Kidney epithelial cell (primary cell): ENCODE data around the gene TEX261. TPM values are rescaled to one million over a fixed set of nuclear protein-coding genes. Genes with fewer than 3 reads are reported as not detected.

Source experiments
- DNase-seq: peaks from one replicate; pipeline ENCODE4 v3.0.0-alpha.2; 2010; ENCODE audit warnings: low read depth
- H3K27me3 ChIP-seq: 2 replicates; pipeline ENCODE4 v1.6.0; 2011; ENCODE audit warnings: low read length; ENCODE audit not compliant: control insufficient read depth, insufficient read depth
- H3K36me3 ChIP-seq: 2 replicates; pipeline ENCODE4 v1.5.1; 2011; ENCODE audit warnings: low read length; ENCODE audit not compliant: control insufficient read depth, insufficient read depth
- H3K4me3 ChIP-seq: 2 replicates; pipeline ENCODE4 v1.5.1; 2011; ENCODE audit warnings: low read depth, mild to moderate bottlenecking, control low read depth, low read length
- total RNA-seq: library from RNA; depleted of rRNA; stranded (reverse); fragments of >200 nt; gene quantifications from 2 replicates; pipeline ENCODE4 v1.2.3, GENCODE V29; 2015
- TF ChIP-seq, protein P1 (sequence below): IDR thresholded peaks from 2 replicates; pipeline ENCODE4 v1.5.1; 2011; ENCODE audit warnings: mild to moderate bottlenecking, moderate library complexity, low read length, control low read depth, inconsistent platforms; ENCODE audit not compliant: insufficient read depth, poor library complexity, severe bottlenecking

Gene TEX261
- total RNA-seq, 1 donor from 2014 or later, result 45.2 TPM

DNA sequence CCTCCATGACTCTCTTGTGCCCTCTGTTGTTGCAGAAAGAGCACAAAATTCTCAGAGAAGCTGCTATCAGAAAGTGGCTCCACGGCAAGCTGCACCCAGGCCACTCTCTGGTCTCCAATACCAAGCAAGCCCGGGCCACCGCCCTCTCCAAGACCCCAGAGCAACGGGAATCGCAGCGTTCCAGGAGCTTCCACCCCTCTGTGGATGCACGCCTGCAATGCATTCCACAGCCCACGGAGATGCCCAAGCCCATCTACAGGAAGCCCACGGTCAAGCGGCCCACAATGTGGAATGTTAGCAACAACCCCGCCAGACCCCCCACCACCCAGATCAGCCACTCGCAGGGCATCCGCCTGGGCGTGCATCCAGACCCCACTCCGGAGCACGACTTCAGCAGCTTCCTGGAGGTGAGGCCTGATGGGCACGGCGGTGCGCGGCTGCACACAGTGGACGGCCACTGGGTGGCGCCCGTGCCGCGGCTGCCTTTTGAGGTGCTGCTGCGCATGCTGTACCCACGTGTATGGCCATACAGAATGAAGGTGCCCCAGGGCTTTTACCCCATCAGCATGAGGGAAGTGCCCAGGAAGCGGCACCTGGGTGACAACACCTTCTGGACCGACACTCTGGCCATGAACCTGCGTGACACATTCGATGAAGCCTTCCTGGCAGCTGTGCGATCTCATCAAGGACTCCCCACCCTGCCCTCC lies 9.9 kb downstream of the TEX261 start:
- TF ChIP-seq, protein P1, sequence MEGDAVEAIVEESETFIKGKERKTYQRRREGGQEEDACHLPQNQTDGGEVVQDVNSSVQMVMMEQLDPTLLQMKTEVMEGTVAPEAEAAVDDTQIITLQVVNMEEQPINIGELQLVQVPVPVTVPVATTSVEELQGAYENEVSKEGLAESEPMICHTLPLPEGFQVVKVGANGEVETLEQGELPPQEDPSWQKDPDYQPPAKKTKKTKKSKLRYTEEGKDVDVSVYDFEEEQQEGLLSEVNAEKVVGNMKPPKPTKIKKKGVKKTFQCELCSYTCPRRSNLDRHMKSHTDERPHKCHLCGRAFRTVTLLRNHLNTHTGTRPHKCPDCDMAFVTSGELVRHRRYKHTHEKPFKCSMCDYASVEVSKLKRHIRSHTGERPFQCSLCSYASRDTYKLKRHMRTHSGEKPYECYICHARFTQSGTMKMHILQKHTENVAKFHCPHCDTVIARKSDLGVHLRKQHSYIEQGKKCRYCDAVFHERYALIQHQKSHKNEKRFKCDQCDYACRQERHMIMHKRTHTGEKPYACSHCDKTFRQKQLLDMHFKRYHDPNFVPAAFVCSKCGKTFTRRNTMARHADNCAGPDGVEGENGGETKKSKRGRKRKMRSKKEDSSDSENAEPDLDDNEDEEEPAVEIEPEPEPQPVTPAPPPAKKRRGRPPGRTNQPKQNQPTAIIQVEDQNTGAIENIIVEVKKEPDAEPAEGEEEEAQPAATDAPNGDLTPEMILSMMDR, result peak; percentile 78

GRCh38 chr2:70984228-70984575 lies 10.5 kb downstream of the TEX261 start:
- H3K36me3 ChIP-seq, result no peaks in the 10 kb centered on the region
- TF ChIP-seq, protein P1, result no peak
- no peak overlapping the region for H3K4me3 ChIP-seq
- no peak for DNase-seq
- no peaks in the 10 kb centered on the region for H3K27me3 ChIP-seq

More for the DNA sequence above, 9.9 kb downstream of the TEX261 start:
- DNase-seq, result no peak
- Histone ChIP-seq H3K36me3 (no peaks in the 10 kb centered on the region), H3K4me3 (no peak overlapping the region), H3K27me3 (no peaks in the 10 kb centered on the region)

GRCh38 chr2:70983506-70984227 lies 11.0 kb downstream of the TEX261 start:
- no peak for DNase-seq
- Histone ChIP-seq H3K4me3 (no peak overlapping the region), H3K36me3 (no peaks in the 10 kb centered on the region), H3K27me3 (no peaks in the 10 kb centered on the region)
- TF ChIP-seq, protein P1, result no peak

DNA sequence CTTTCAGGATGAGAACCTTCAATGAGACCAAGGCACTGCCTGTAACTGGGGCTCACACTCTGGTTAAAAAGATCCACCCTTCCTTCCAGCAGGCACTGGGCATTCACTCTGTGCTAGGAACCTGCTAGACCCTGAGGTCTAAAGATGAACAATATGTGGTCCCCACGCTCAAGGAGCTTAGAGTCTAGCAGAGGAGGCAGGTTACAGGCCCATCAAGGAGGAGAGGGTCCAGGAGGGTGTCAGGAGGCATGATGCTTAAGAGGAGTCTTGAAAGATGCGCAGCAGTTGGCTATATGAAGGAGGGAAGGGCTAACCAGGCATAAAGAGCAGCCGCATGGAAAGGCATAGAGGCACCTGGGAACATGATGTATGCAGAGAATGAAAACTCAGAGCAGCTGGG lies 11.7 kb downstream of the TEX261 start:
- no peak overlapping the region for H3K4me3 ChIP-seq
- no peaks in the 10 kb centered on the region for H3K27me3 ChIP-seq
- H3K36me3 ChIP-seq, result no peaks in the 10 kb centered on the region
- no peak for DNase-seq
- TF ChIP-seq, protein P1, result no peak

DNA sequence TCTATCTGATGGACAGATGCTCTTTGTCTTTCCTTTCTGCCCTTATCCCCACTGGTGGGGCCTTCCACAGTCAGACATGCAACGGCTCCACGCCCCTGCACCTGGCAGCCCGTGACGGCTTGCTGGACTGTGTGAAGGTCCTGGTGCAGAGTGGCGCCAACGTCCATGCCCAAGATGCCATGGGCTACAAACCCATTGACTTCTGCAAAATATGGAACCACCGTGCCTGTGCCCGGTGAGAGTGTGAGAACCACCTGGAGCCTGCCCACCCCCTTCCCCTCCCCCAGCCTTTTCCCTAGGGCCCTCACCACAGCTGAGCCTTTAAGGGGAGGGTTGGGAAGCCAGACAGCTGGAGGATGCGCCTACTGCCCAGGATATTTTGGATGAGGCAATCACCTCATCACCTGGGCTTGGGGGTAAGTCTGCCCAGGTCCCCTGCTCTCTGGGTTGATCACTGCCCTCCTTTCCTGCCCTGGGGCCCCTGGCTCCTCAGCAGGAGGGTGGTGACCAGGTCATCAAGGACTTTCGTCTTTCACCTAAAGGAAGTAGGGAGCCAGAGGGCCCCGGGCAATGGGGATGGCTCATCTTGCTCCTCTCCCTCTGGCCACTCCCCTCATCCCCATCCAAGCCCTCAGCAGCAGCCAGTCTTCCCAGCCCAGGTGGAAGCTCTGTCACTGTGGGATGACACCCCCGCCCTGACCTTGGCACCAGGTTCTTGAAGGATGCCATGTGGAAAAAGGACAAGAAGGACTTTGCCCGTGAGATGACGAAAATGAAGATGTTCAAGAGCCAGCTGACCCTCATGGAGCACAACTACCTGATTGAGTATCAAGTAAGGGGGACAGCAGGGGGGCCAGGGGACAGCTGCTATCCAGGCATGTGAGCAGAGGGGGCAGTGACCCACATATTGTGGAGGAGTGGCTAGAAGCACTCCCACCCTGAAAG lies 12.5 kb downstream of the TEX261 start:
- Histone ChIP-seq H3K27me3 (no peaks in the 10 kb centered on the region), H3K4me3 (no peak overlapping the region), H3K36me3 (no peaks in the 10 kb centered on the region)
- TF ChIP-seq, protein P1, result no peak
- no peak for DNase-seq
